H1 (cell line): ENCODE measurements around the gene DUOXA1. TPM values are rescaled to one million over a fixed set of nuclear protein-coding genes. Genes with fewer than 3 reads are reported as not detected.

ENCODE experiments used
- CTCF ChIA-PET: fragments of 300-600 bp; sonication (Branson Sonifier 250); formaldehyde crosslinking; loops from one replicate; lab custom pipeline; 2021; ENCODE audit not compliant: partially characterized antibody; lab: Charles Lee
- POLR2A ChIA-PET: fragments of 300-600 bp; sonication (Branson Sonifier 250); formaldehyde crosslinking; loops from one replicate; lab custom pipeline; 2021; ENCODE audit warnings: inconsistent platforms; ENCODE audit not compliant: partially characterized antibody; lab: Charles Lee
- DNase-seq, 2 experiments: peaks; one replicate each; pipeline versions ENCODE4 v3.0.0 to v3.0.0-alpha.2; 2010 to 2022; ENCODE audit warnings: low spot score in 2 of 2, low read depth in 1 of 2, mixed read lengths in 1 of 2
- FAIRE-seq: peaks from 2 replicates; lab custom pipeline; 2011; peaks lifted over from hg19 to GRCh38; lab: Jason Lieb, UNC
- H2AFZ ChIP-seq: 2 replicates; pipeline ENCODE4 v1.8.1; 2012; ENCODE audit warnings: low read length, inconsistent platforms
- H2AK5ac ChIP-seq: 2 replicates; pipeline ENCODE4 v1.6.1; 2013; ENCODE audit warnings: low read depth, low read length
- H2BK120ac ChIP-seq: replicated peaks from 2 replicates; pipeline ENCODE3; 2013; ENCODE audit warnings: low read depth, low read length, inconsistent platforms
- H2BK12ac ChIP-seq: 2 replicates; pipeline ENCODE4 v1.6.1; 2013; ENCODE audit warnings: low read depth, low read length
- H2BK15ac ChIP-seq: 2 replicates; pipeline ENCODE4 v1.6.1; 2013; ENCODE audit warnings: low read length
- H2BK20ac ChIP-seq: 2 replicates; pipeline ENCODE4 v1.6.1; 2013; ENCODE audit warnings: low read length
- H2BK5ac ChIP-seq: 2 replicates; pipeline ENCODE4 v1.6.1; 2013; ENCODE audit warnings: low read depth, low read length
- H3K14ac ChIP-seq: 2 replicates; pipeline ENCODE4 v1.6.1; 2013; ENCODE audit warnings: inconsistent platforms; ENCODE audit not compliant: insufficient read length
- H3K18ac ChIP-seq: 2 replicates; pipeline ENCODE4 v1.6.1; 2013; ENCODE audit warnings: low read length; ENCODE audit errors: extremely low read depth
- H3K23ac ChIP-seq: 2 replicates; pipeline ENCODE4 v1.6.1; 2013; ENCODE audit warnings: inconsistent platforms; ENCODE audit not compliant: insufficient read length
- H3K23me2 ChIP-seq: 2 replicates; pipeline ENCODE4 v1.6.1; 2013; ENCODE audit warnings: low read depth, low read length
- H3K27ac ChIP-seq: 2 replicates; pipeline ENCODE4 v1.6.1; 2011; ENCODE audit warnings: low read depth, low read length, inconsistent platforms
- H3K27me3 ChIP-seq, 4 experiments: replicated peaks in 1 of 4; 1 replicate in 1 of 4; 2 replicates in 3 of 4; pipeline versions ENCODE4 v1.6.1 to v1.8.1; 2011 to 2013; ENCODE audit warnings: low read length in 3 of 4, mild to moderate bottlenecking in 3 of 4, inconsistent platforms in 2 of 4, mixed read lengths in 2 of 4, moderate library complexity in 1 of 4; ENCODE audit not compliant: control insufficient read depth in 3 of 4, insufficient read depth in 3 of 4; ENCODE audit errors: extremely low read depth in 1 of 4
- H3K36me3 ChIP-seq, 4 experiments: 2 replicates each; pipeline versions ENCODE4 v1.6.1 to v1.8.1; 2011 to 2013; ENCODE audit warnings: mild to moderate bottlenecking in 4 of 4, low read length in 3 of 4, moderate library complexity in 2 of 4, control low read depth in 1 of 4, inconsistent platforms in 1 of 4; ENCODE audit not compliant: insufficient read depth in 4 of 4, control insufficient read depth in 2 of 4
- H3K4ac ChIP-seq: replicated peaks from 2 replicates; pipeline ENCODE3; 2013; ENCODE audit warnings: low read length, low read depth, mixed read lengths, inconsistent platforms; ENCODE audit not compliant: insufficient read length
- H3K4me1 ChIP-seq, 4 experiments: replicated peaks in 1 of 4; 1 replicate in 1 of 4; 2 replicates in 3 of 4; pipeline versions ENCODE4 v1.6.1 to v1.8.1; 2011 to 2013; ENCODE audit warnings: low read length in 3 of 4, inconsistent platforms in 2 of 4, mixed read lengths in 1 of 4; ENCODE audit not compliant: insufficient read depth in 4 of 4, control insufficient read depth in 3 of 4
- H3K4me2 ChIP-seq, 2 experiments: 2 replicates each; pipeline versions ENCODE4 v1.6.1 to v1.8.1; 2011 to 2013; ENCODE audit warnings: low read depth in 2 of 2, low read length in 2 of 2, control low read depth in 1 of 2, inconsistent platforms in 1 of 2, mild to moderate bottlenecking in 1 of 2; ENCODE audit not compliant: insufficient read depth in 1 of 2
- H3K4me3 ChIP-seq, 4 experiments: fragments of 200-600, 300-600 bp in 1 of 4; sonication (generic), shearing (Covaris generic), sonication (Bioruptor Twin) in 1 of 4; 2 replicates each; pipeline versions ENCODE4 v1.5.1 to v1.8.1; 2011 to 2016; ENCODE audit warnings: low read length in 4 of 4, low read depth in 3 of 4, control low read depth in 2 of 4, inconsistent platforms in 2 of 4, mild to moderate bottlenecking in 2 of 4, mixed read lengths in 1 of 4, moderate library complexity in 1 of 4; ENCODE audit not compliant: insufficient read depth in 2 of 4; ENCODE audit errors: extremely low read depth in 1 of 4
- H3K56ac ChIP-seq: replicated peaks from 2 replicates; pipeline ENCODE3; 2013; ENCODE audit warnings: low read depth, mild to moderate bottlenecking, mixed read lengths, low read length, inconsistent platforms; ENCODE audit not compliant: insufficient read length
- H3K79me1 ChIP-seq: 2 replicates; pipeline ENCODE4 v1.6.1; 2013; ENCODE audit warnings: low read depth, low read length, control low read depth
- H3K79me2 ChIP-seq, 2 experiments: 2 replicates each; pipeline versions ENCODE4 v1.6.1 to v1.8.1; 2012 to 2013; ENCODE audit warnings: low read length in 2 of 2, mild to moderate bottlenecking in 2 of 2, inconsistent platforms in 1 of 2; ENCODE audit not compliant: insufficient read depth in 2 of 2, control insufficient read depth in 1 of 2
- H3K9ac ChIP-seq, 4 experiments: replicated peaks in 1 of 4; 1 replicate in 1 of 4; 2 replicates in 3 of 4; pipeline versions ENCODE4 v1.6.1 to v1.8.1; 2011 to 2013; ENCODE audit warnings: low read depth in 3 of 4, low read length in 3 of 4, control low read depth in 2 of 4, mild to moderate bottlenecking in 2 of 4, moderate library complexity in 2 of 4, inconsistent platforms in 1 of 4; ENCODE audit errors: extremely low read depth in 1 of 4
- H3K9me3 ChIP-seq, 2 experiments: 2 replicates each; pipeline versions ENCODE4 v1.6.1 to v1.8.1; 2012 to 2013; ENCODE audit warnings: mild to moderate bottlenecking in 2 of 2, moderate library complexity in 2 of 2, control low read depth in 1 of 2, inconsistent platforms in 1 of 2, low read depth in 1 of 2, low read length in 1 of 2, mixed read lengths in 1 of 2; ENCODE audit not compliant: insufficient read depth in 2 of 2
- H4K20me1 ChIP-seq, 2 experiments: replicated peaks in 1 of 2; 2 replicates each; pipeline versions ENCODE3 to v1.8.1; 2011 to 2013; ENCODE audit warnings: inconsistent platforms in 2 of 2, low read length in 2 of 2, mild to moderate bottlenecking in 1 of 2; ENCODE audit not compliant: insufficient read depth in 2 of 2, control insufficient read depth in 1 of 2
- H4K5ac ChIP-seq: 2 replicates; pipeline ENCODE4 v1.6.1; 2013; ENCODE audit warnings: low read length, low read depth, mixed read lengths, inconsistent platforms; ENCODE audit not compliant: insufficient read length
- H4K8ac ChIP-seq: 2 replicates; pipeline ENCODE4 v1.8.0; 2013; ENCODE audit warnings: mild to moderate bottlenecking, moderate library complexity, low read length, inconsistent platforms; ENCODE audit not compliant: insufficient read depth; ENCODE audit errors: extremely low read depth
- H4K91ac ChIP-seq: replicated peaks from 2 replicates; pipeline ENCODE3; 2013; ENCODE audit warnings: low read length, mixed read lengths, inconsistent platforms; ENCODE audit not compliant: insufficient read length
- BACH1 ChIP-seq: IDR thresholded peaks from 2 replicates; pipeline ENCODE4 v1.6.1; 2012; ENCODE audit warnings: low read length, improper control_type of control experiment
- BCL11A ChIP-seq, 2 experiments: IDR thresholded peaks; one replicate each; pipeline ENCODE4 v1.6.1; 2011; ENCODE audit warnings: low read depth in 2 of 2, low read length in 2 of 2, mild to moderate bottlenecking in 2 of 2
- TEAD4 ChIP-seq: IDR thresholded peaks from 2 replicates; pipeline ENCODE4 v1.6.1; 2012; ENCODE audit warnings: low read depth, low read length, inconsistent platforms, mixed read lengths
- WGBS, 2 experiments: shearing (Covaris generic) in 1 of 2; methylation state at CpG; one replicate each; pipeline versions ENCODE4 v1.1.6 to v1.1.7; 2013 to 2015; ENCODE audit warnings: low lambda C conversion rate in 2 of 2, mixed read lengths in 2 of 2, inconsistent platforms in 1 of 2, low coverage in 1 of 2, missing lambda C conversion rate in 1 of 2; ENCODE audit not compliant: insufficient replicate concordance in 2 of 2, insufficient coverage in 1 of 2, insufficient read length in 1 of 2; ENCODE audit errors: extremely low coverage in 1 of 2, missing lambda C conversion rate in 1 of 2; 5-methylcytosine and 5-hydroxymethylcytosine counted together
- polyA plus RNA-seq, 7 experiments: library from polyadenylated mRNA; depleted of rRNA in 3 of 7; stranded (reverse) in 5 of 7; unstranded in 2 of 7; fragments of >200 nt in 5 of 7; fragments of 200-250 nt in 2 of 7; gene quantifications; 1 replicate in 5 of 7; 2 replicates in 1 of 7; 4 replicates in 1 of 7; pipeline versions ENCODE4 v1.2.1 to v1.2.3, GENCODE V29; 2011 to 2013; ENCODE audit warnings: missing spikeins in 2 of 7, mixed read lengths in 2 of 7
- total RNA-seq: library from RNA; stranded (reverse); fragmentation: NEBNext Ultra II Directional; extraction: Animal tissue kit (Norgen Biotek cat#: 25700); gene quantifications from 2 replicates; pipeline ENCODE4 v1.2.1, GENCODE V29; 2021

DUOXA1 gene
- total and polyA plus RNA-seq, 2 of the 8 experiments (the other 6 are each of a cell fraction or from before 2014, with no cell fraction given), result 0.18 TPM; not detected in 1

- Histone ChIP-seq H3K23me2 (no peaks in the 10 kb centered on the region), H3K18ac (no peak overlapping the region), H2BK120ac (no peak overlapping the region), H3K9ac (peak overlapping the region in 1 of 4 experiments; percentile 13; a peak in 2 of 7 replicates), H2AK5ac (no peak overlapping the region), H4K91ac (no peak overlapping the region), H2BK5ac (no peak overlapping the region), H4K8ac (no peak overlapping the region; the same call in 1 of the 2 replicates), H4K20me1 (no peaks in the 10 kb centered on the region), H3K4me1 (peaks cover 0 to 7% (median 3%) of the 10 kb centered on the region in 4 experiments; a peak in 3 of 7 replicates), H3K79me1 (no peaks in the 10 kb centered on the region), H3K27me3 (peaks cover 19 to 34% (median 27%) of the 10 kb centered on the region in 4 experiments), H3K79me2 (no peaks in the 10 kb centered on the region), H2AFZ (no peak overlapping the region), H3K9me3 (no peaks in the 10 kb centered on the region), H3K4me2 (no peak overlapping the region), H3K36me3 (no peaks in the 10 kb centered on the region), H3K27ac (no peak overlapping the region), H3K56ac (no peak overlapping the region), H3K4me3 (no peak overlapping the region), H4K5ac (no peak overlapping the region), H2BK12ac (no peak overlapping the region), H2BK15ac (no peak overlapping the region), H2BK20ac (no peak overlapping the region), H3K14ac (no peak overlapping the region), H3K23ac (no peak overlapping the region), H3K4ac (no peak overlapping the region)
- CTCF ChIA-PET, result interaction anchor here (1.0 to 10.1 kb wide), 7 partner anchors 14 to 59 kb away, joined by 3 to 57 read pairs (median 7); no protein-coding TSS in a partner anchor
- no peak for TF ChIP-seq BCL11A (IDR thresholded peaks at IDR 0.05; ENCODE audit: low read depth in 2 of 2, low read length in 2 of 2)
- TF ChIP-seq TEAD4, result no peak
- TF ChIP-seq BACH1, result no peak
- POLR2A ChIA-PET, result interaction anchor here (0.9 kb wide), 1 partner anchor 64 kb away, joined by 3 read pairs; no protein-coding TSS in a partner anchor
- DNase-seq (no peak), FAIRE-seq (no peak)
- WGBS, 2 experiments, result 84% methylated on average over 10 of the region's 12 CpGs; no CpG with 5 or more reads in 1 of the 2 experiments
Observed at GRCh38 chr15:45138814-45139765, 9.4 kb upstream of the DUOXA1 start.
